Measurements from ENCODE around the gene MED26. TPM values are rescaled to one million over a fixed set of nuclear protein-coding genes. Genes with fewer than 3 reads are reported as not detected.

The MED26 gene
- total and polyA plus RNA-seq, 2 of the 8 experiments (the other 6 are each of a cell fraction or from before 2014, with no cell fraction given), result 5.3 to 10.7 TPM

- no peak overlapping the region for H4K5ac ChIP-seq (ENCODE audit: insufficient read length, low read depth, low read length)
- no peak overlapping the region for H4K91ac ChIP-seq (replicated peaks; ENCODE audit: insufficient read length, low read length)
- POLR2A ChIA-PET (ENCODE audit: partially characterized antibody), result interaction anchor here (1.2 to 2.0 kb wide), 3 partner anchors 10 to 18 kb away, joined by 4 to 13 read pairs (median 6); no protein-coding TSS in a partner anchor
- CTCF ChIA-PET (ENCODE audit: partially characterized antibody), result no interaction called here
- WGBS, 2 experiments (ENCODE audit: extremely low coverage in 1 of 2, insufficient coverage in 1 of 2, insufficient read length in 1 of 2, insufficient replicate concordance in 2 of 2, low coverage in 1 of 2, low lambda C conversion rate in 2 of 2, missing lambda C conversion rate in 1 of 2), result 78% methylated on average over 11 of the region's 11 CpGs; no CpG with 5 or more reads in 1 of the 2 experiments
- no peak overlapping the region for H2BK120ac ChIP-seq (replicated peaks; ENCODE audit: low read depth, low read length)
- H3K18ac ChIP-seq (ENCODE audit: extremely low read depth, low read length), result no peak overlapping the region
- FAIRE-seq, result no peak
- no peak overlapping the region for H2BK12ac ChIP-seq (ENCODE audit: low read depth, low read length)
- peaks cover 13% of the 10 kb centered on the region for H3K79me1 ChIP-seq (ENCODE audit: low read depth, low read length)
- peaks cover 25 to 74% (median 50%) of the 10 kb centered on the region in 4 experiments for H3K36me3 ChIP-seq (ENCODE audit: control insufficient read depth in 2 of 4, insufficient read depth in 4 of 4, low read length in 3 of 4)
- H3K4me3 ChIP-seq (ENCODE audit: extremely low read depth in 1 of 4, insufficient read depth in 2 of 4, low read depth in 3 of 4, low read length in 4 of 4), result no peak overlapping the region
- peaks cover 6% of the 10 kb centered on the region; the same call in 1 of the 2 replicates for H3K23me2 ChIP-seq (ENCODE audit: low read depth, low read length)
- H2AK5ac ChIP-seq (ENCODE audit: low read depth, low read length), result no peak overlapping the region
- no peak overlapping the region for H2BK15ac ChIP-seq (ENCODE audit: low read length)
- no peak overlapping the region for H3K9ac ChIP-seq (replicated peaks in 1 of 4; ENCODE audit: extremely low read depth in 1 of 4, low read depth in 3 of 4, low read length in 3 of 4)
- no peak overlapping the region for H4K8ac ChIP-seq (ENCODE audit: extremely low read depth, insufficient read depth, low read length)
- no peak overlapping the region for H3K14ac ChIP-seq (ENCODE audit: insufficient read length)
- H3K4ac ChIP-seq (replicated peaks; ENCODE audit: insufficient read length, low read depth, low read length), result no peak overlapping the region
- H3K9me3 ChIP-seq (ENCODE audit: insufficient read depth in 2 of 2, low read depth in 1 of 2, low read length in 1 of 2), result no peaks in the 10 kb centered on the region
- H3K27me3 ChIP-seq (replicated peaks in 1 of 4; ENCODE audit: control insufficient read depth in 3 of 4, extremely low read depth in 1 of 4, insufficient read depth in 3 of 4, low read length in 3 of 4), result no peaks in the 10 kb centered on the region
- no peak overlapping the region for H3K56ac ChIP-seq (replicated peaks; ENCODE audit: insufficient read length, low read depth, low read length)
- H4K20me1 ChIP-seq (replicated peaks in 1 of 2; ENCODE audit: control insufficient read depth in 1 of 2, insufficient read depth in 2 of 2, low read length in 2 of 2), result peaks cover 12 to 24% of the 10 kb centered on the region in 2 experiments
- no peak overlapping the region for H3K23ac ChIP-seq (ENCODE audit: insufficient read length)
- no peak for DNase-seq (ENCODE audit: low read depth in 1 of 2, low spot score in 2 of 2)
- no peak overlapping the region for H2BK20ac ChIP-seq (ENCODE audit: low read length)
- H3K79me2 ChIP-seq (ENCODE audit: control insufficient read depth in 1 of 2, insufficient read depth in 2 of 2, low read length in 2 of 2), result peaks cover 13 to 32% of the 10 kb centered on the region in 2 experiments
- no peak overlapping the region for H2AFZ ChIP-seq (ENCODE audit: low read length)
- H3K4me2 ChIP-seq (ENCODE audit: insufficient read depth in 1 of 2, low read depth in 2 of 2, low read length in 2 of 2), result no peak overlapping the region
- H3K4me1 ChIP-seq (replicated peaks in 1 of 4; ENCODE audit: control insufficient read depth in 3 of 4, insufficient read depth in 4 of 4, low read length in 3 of 4), result peaks cover 0 to 5% (median 2%) of the 10 kb centered on the region in 4 experiments; a peak in 4 of 7 replicates
- H3K27ac ChIP-seq (ENCODE audit: low read depth, low read length), result no peak overlapping the region
- no peak overlapping the region for H2BK5ac ChIP-seq (ENCODE audit: low read depth, low read length)
- TF ChIP-seq GABPA (IDR thresholded peaks at IDR 0.05; ENCODE audit: borderline replicate concordance, insufficient read depth, low read length), result no peak
These were observed 27.7 kb upstream of the MED26 start for GRCh38 chr19:16655727-16656126.

Measured in H1 (cell line).